Measurements from ENCODE around the gene CDA.

DNA sequence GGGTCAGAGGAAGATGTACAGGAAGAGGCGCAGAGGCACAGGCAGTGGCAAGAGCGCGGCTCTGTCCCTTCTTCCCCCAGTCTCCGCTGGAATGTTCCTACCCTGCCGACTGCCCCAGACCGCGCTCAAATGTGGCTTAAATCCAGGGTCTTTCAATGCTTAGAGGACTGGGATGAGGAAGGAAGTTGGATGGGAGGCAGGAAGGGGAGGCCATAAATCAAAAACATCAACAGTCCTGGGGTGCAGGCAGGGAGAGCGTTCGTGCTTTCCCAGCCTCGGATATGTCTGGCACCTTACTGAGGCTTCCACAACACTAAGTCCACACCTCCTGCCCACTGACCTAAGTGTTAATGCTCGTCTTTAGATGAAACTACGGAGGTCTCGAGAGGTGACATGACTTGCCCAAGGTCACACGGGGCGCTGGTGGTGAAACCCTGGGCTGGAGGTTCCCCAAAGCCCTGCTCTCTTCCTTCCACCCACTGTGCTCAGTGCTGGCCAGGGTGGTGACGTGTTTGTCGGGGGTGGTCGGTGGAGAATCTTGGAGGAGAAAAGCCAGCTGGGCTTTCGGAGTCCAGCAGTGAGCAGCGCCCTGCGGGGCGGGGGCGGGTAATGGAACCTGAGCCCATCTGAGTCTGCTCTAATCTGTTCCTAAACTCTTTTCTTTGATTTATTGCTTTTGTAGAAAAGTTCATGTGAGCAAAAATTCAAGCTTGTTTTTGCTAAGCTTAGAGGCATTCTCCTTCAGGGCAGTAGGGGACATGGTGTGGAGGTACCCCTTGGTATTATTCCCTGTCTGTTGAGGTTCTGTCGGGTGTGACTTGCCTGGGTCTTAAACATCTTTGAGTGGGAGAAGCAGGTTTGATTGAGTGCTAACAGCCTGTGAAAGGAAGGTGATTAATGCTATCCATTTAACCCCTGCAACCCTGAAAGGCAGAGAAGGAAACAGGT, 708 bp downstream of the CDA start:
- TF ChIP-seq POLR2AphosphoS5 (IDR thresholded peaks at IDR 0.05; ENCODE audit: low read length) = no peak
- TF ChIP-seq MAX (IDR thresholded peaks at IDR 0.05; ENCODE audit: low read depth, low read length) = no peak
- no peak for TF ChIP-seq HCFC1 (IDR thresholded peaks at IDR 0.05; ENCODE audit: low read length)
- no peak for TF ChIP-seq MYC (IDR thresholded peaks at IDR 0.05; ENCODE audit: insufficient read depth, insufficient read length, insufficient replicate concordance, low read length, severe bottlenecking)
- no peak for TF ChIP-seq EP300 (IDR thresholded peaks at IDR 0.05; ENCODE audit: borderline replicate concordance in 1 of 2, control insufficient read depth in 1 of 2, low read depth in 2 of 2, low read length in 2 of 2)
- TF ChIP-seq TARDBP (IDR thresholded peaks at IDR 0.05; ENCODE audit: borderline replicate concordance) = no peak
- no peak for TF ChIP-seq ZNF274 (IDR thresholded peaks at IDR 0.05; ENCODE audit: insufficient read depth, insufficient read length)
